Measurements from ENCODE around the gene MAP2K5. TPM values are rescaled to one million over a fixed set of nuclear protein-coding genes. Genes with fewer than 3 reads are reported as not detected.

MAP2K5 gene
- total and polyA plus RNA-seq, 9 of the 15 experiments (the other 6 are each of a cell fraction or from before 2014, with no cell fraction given) = 0.41 to 16.5 (median 7.5) TPM

- no peaks in the 10 kb centered on the region for H3K79me2 ChIP-seq (ENCODE audit: control insufficient read depth, insufficient read depth, low read length)
- H3K4me2 ChIP-seq (ENCODE audit: insufficient read depth, low read length) = no peak overlapping the region
- no peak overlapping the region for H3K27ac ChIP-seq (ENCODE audit: extremely low read depth, low read depth, low read length)
- H2AFZ ChIP-seq (ENCODE audit: low read depth, low read length) = no peak overlapping the region
- TF ChIP-seq GTF2F1 (IDR thresholded peaks at IDR 0.05; ENCODE audit: low read depth, low read length) (no peak), ARID2 (IDR thresholded peaks at IDR 0.05) (no peak), PHB2 (IDR thresholded peaks at IDR 0.05; ENCODE audit: low read depth) (no peak), ZNF143 (CRISPR knock-in tag; IDR thresholded peaks at IDR 0.05) (no peak), SAP30 (IDR thresholded peaks at IDR 0.05; ENCODE audit: borderline replicate concordance, insufficient read depth, low read depth, low read length, poor library complexity, severe bottlenecking) (no peak), TAF15 (IDR thresholded peaks at IDR 0.05; ENCODE audit: low read depth, low read length) (no peak)
- TF ChIP-seq, protein P1, sequence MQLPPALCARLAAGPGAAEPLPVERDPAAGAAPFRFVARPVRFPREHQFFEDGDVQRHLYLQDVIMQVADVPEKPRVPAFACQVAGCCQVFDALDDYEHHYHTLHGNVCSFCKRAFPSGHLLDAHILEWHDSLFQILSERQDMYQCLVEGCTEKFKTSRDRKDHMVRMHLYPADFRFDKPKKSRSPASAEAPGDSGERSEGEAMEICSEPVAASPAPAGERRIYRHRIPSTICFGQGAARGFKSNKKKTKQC (CRISPR knock-in tag; IDR thresholded peaks at IDR 0.05) = no peak
- TF ChIP-seq, protein P2, sequence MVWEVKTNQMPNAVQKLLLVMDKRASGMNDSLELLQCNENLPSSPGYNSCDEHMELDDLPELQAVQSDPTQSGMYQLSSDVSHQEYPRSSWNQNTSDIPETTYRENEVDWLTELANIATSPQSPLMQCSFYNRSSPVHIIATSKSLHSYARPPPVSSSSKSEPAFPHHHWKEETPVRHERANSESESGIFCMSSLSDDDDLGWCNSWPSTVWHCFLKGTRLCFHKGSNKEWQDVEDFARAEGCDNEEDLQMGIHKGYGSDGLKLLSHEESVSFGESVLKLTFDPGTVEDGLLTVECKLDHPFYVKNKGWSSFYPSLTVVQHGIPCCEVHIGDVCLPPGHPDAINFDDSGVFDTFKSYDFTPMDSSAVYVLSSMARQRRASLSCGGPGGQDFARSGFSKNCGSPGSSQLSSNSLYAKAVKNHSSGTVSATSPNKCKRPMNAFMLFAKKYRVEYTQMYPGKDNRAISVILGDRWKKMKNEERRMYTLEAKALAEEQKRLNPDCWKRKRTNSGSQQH (CRISPR knock-in tag; IDR thresholded peaks at IDR 0.05) = no peak
- CTCF ChIA-PET (ENCODE audit: low intra/inter-chr PET ratio) = no interaction called here
- peaks cover 0 to 20% of the 10 kb centered on the region in 2 experiments; a peak in 3 of 5 replicates for H3K4me1 ChIP-seq (replicated peaks in 1 of 2; ENCODE audit: control insufficient read depth in 2 of 2, insufficient read depth in 2 of 2, low read length in 2 of 2)
- H3K9ac ChIP-seq (ENCODE audit: insufficient read depth in 1 of 2, low read depth in 2 of 2, low read length in 2 of 2) = 0 out of 4 replicates have a peak overlapping the region, but pooled peaks of 1 of the 2 experiments have one; percentile 43
- WGBS (ENCODE audit: insufficient coverage, low coverage, missing lambda C conversion rate) = 63% methylated on average over 7 of the region's 7 CpGs
- H3K27me3 ChIP-seq (ENCODE audit: control insufficient read depth in 2 of 2, insufficient read depth in 2 of 2, low read length in 2 of 2) = no peaks in the 10 kb centered on the region
- H3K9me3 ChIP-seq (replicated peaks; ENCODE audit: control insufficient read depth, insufficient read depth, low read depth, low read length) = no peaks in the 10 kb centered on the region
- H3K36me3 ChIP-seq (ENCODE audit: control insufficient read depth, insufficient read depth, low read length) = no peaks in the 10 kb centered on the region
- no TSS peak for BruUV-seq (replicated peaks)
- in situ Hi-C loops (cut with MboI) (no loop called here), intact Hi-C loops (cut with micrococcal nuclease) (no loop called here)
- ATAC-seq (no peak), FAIRE-seq (no peak), DNase-seq (ENCODE audit: extremely low read depth in 1 of 4, low spot score in 3 of 4) (no peak)
- no peaks in the 10 kb centered on the region for H4K20me1 ChIP-seq (replicated peaks; ENCODE audit: control insufficient read depth, insufficient read depth, low read length)
- H3K4me3 ChIP-seq = no peak overlapping the region
- POLR2A ChIA-PET = interaction anchor here (1.4 kb wide), 1 partner anchor 10 kb away, joined by 7 read pairs; no protein-coding TSS in a partner anchor
- H3K9me1 ChIP-seq (ENCODE audit: control insufficient read depth, insufficient read depth, low read length) = no peaks in the 10 kb centered on the region
Measured at GRCh38 chr15:67782691-67782991, 240.1 kb downstream of the MAP2K5 start.
